Smooth muscle cell (in vitro differentiated cells): Measurements from ENCODE around the gene STAG1. TPM values are rescaled to one million over a fixed set of nuclear protein-coding genes. Genes with fewer than 3 reads are reported as not detected.
"Not testable (repeated sequence)": the region's sequence is repeated elsewhere in the genome, so short reads cannot be mapped to it uniquely, and the experiment has no call there.

Experiments
- DNase-seq: peaks from one replicate; lab custom pipeline; 2025; ENCODE audit not compliant: unreplicated experiment; lab: John Stamatoyannopoulos, UW
- H2AFZ ChIP-seq: fragments of 200-600 bp; sonication (generic); 2 replicates; pipeline ENCODE4 v1.6.0; 2016; ENCODE audit warnings: antibody characterized with exemption, low read depth, mild to moderate bottlenecking
- H3F3A ChIP-seq: fragments of 200-600 bp; sonication (generic); 2 replicates; pipeline ENCODE4 v1.6.0; 2017; ENCODE audit warnings: antibody characterized with exemption, low read depth
- H3K27ac ChIP-seq: fragments of 200-600 bp; sonication (generic); 2 replicates; pipeline ENCODE4 v1.5.1; 2016; ENCODE audit warnings: low read depth, mild to moderate bottlenecking
- H3K27me3 ChIP-seq: fragments of 200-600 bp; sonication (generic); 2 replicates; pipeline ENCODE4 v1.6.1; 2016; ENCODE audit warnings: low read depth, mild to moderate bottlenecking
- H3K36me3 ChIP-seq: fragments of 200-600 bp; sonication (generic); 2 replicates; pipeline ENCODE4 v1.5.1; 2016; ENCODE audit warnings: low read depth
- H3K4me1 ChIP-seq: fragments of 200-600 bp; sonication (generic); 2 replicates; pipeline ENCODE4 v1.5.1; 2016; ENCODE audit warnings: low read depth
- H3K4me2 ChIP-seq: fragments of 200-600 bp; sonication (generic); 2 replicates; pipeline ENCODE4 v1.6.0; 2016; ENCODE audit warnings: mild to moderate bottlenecking
- H3K4me3 ChIP-seq: fragments of 200-600 bp; sonication (generic); 2 replicates; pipeline ENCODE4 v1.5.1; 2016; ENCODE audit warnings: mild to moderate bottlenecking
- H3K79me2 ChIP-seq: fragments of 200-600 bp; sonication (generic); 2 replicates; pipeline ENCODE4 v1.6.0; 2016; ENCODE audit warnings: low read depth, mild to moderate bottlenecking
- H3K9ac ChIP-seq: fragments of 200-600 bp; sonication (generic); 2 replicates; pipeline ENCODE4 v1.6.0; 2016; ENCODE audit warnings: low read depth
- H3K9me3 ChIP-seq: fragments of 200-600 bp; sonication (generic); replicated peaks from 2 replicates; pipeline ENCODE4 v1.5.1; 2016; ENCODE audit warnings: low read depth
- H4K20me1 ChIP-seq: fragments of 200-600 bp; sonication (generic); 2 replicates; pipeline ENCODE4 v1.6.0; 2016; ENCODE audit warnings: low read depth
- CTCF ChIP-seq: fragments of 200-600 bp; sonication (generic); IDR thresholded peaks from 2 replicates; pipeline ENCODE4 v1.5.1; 2017; ENCODE audit warnings: borderline replicate concordance, mild to moderate bottlenecking, antibody characterized with exemption; ENCODE audit not compliant: insufficient read depth, poor library complexity, severe bottlenecking
- WGBS: methylation state at CpG from one replicate; pipeline ENCODE4 v1.1.7; 2016; ENCODE audit warnings: low lambda C conversion rate; 5-methylcytosine and 5-hydroxymethylcytosine counted together
- polyA plus RNA-seq: library from polyadenylated mRNA; unstranded; fragments of >200 nt; fragmentation: Nextera tagmentation; extraction: Ambion mirVana; gene quantifications from 2 replicates; pipeline ENCODE4 v1.2.1, GENCODE V29; 2016
- total RNA-seq: library from RNA; depleted of rRNA; stranded (reverse); fragments of >200 nt; gene quantifications from 2 replicates; pipeline ENCODE4 v1.2.3, GENCODE V29; 2014

Gene STAG1
- total and polyA plus RNA-seq, 2 experiments from 2014 or later, result 14.6 to 29.5 TPM

GRCh38 chr3:136343873-136344555 is 408.2 kb downstream of the STAG1 start:
- H2AFZ ChIP-seq, result no peak overlapping the region
- no peak for TF ChIP-seq CTCF
- peaks cover 15% of the 10 kb centered on the region for H3F3A ChIP-seq
- peak overlapping the region; percentile 17 for H3K4me2 ChIP-seq
- DNase-seq, result peak; percentile 60
- H3K27ac ChIP-seq, result peak overlapping the region; percentile 73
- H3K9ac ChIP-seq, result no peak overlapping the region
- H3K4me3 ChIP-seq, result no peak overlapping the region
- H4K20me1 ChIP-seq, result no peaks in the 10 kb centered on the region
- no peaks in the 10 kb centered on the region for H3K9me3 ChIP-seq
- H3K36me3 ChIP-seq, result peaks cover 13% of the 10 kb centered on the region
- H3K27me3 ChIP-seq, result no peaks in the 10 kb centered on the region
- H3K79me2 ChIP-seq, result no peaks in the 10 kb centered on the region
- 6% methylated on average over 5 of the region's 5 CpGs for WGBS
- H3K4me1 ChIP-seq, result peaks cover 9% of the 10 kb centered on the region

DNA sequence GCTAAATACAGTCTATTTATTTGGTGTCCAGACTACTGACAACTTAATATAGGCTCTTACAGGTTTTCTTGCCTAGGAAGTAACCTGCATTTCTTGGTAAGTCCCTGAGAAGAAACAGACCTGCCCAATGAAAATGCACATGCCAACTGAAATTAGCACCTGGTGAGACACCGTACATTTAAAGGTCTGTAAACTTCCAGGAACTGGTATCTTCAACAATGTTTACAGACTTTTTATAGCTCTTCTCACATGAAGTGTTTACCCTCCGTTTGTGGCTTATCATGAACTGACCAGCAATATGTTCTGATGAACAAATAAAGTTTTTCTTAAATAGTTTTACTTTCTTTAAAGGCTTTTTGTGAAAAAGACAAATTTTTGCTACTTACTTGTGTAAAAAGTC is 408.7 kb downstream of the STAG1 start:
- H3K79me2 ChIP-seq, result no peaks in the 10 kb centered on the region
- peaks cover 15% of the 10 kb centered on the region for H3F3A ChIP-seq
- peak overlapping the region; percentile 73 for H3K27ac ChIP-seq
- no peak for DNase-seq
- H3K9ac ChIP-seq, result no peak overlapping the region
- H3K4me3 ChIP-seq, result no peak overlapping the region
- H4K20me1 ChIP-seq, result no peaks in the 10 kb centered on the region
- peaks cover 9% of the 10 kb centered on the region for H3K4me1 ChIP-seq
- no peak for TF ChIP-seq CTCF
- peaks cover 8% of the 10 kb centered on the region for H3K36me3 ChIP-seq
- H3K9me3 ChIP-seq, result no peaks in the 10 kb centered on the region
- WGBS, result 4% methylated on average over 2 of the region's 2 CpGs
- no peaks in the 10 kb centered on the region for H3K27me3 ChIP-seq
- peak overlapping the region; percentile 17 for H3K4me2 ChIP-seq
- no peak overlapping the region for H2AFZ ChIP-seq

- no peaks in the 10 kb centered on the region for H3F3A ChIP-seq
- H3K27ac ChIP-seq, result no peak overlapping the region
- 96% methylated on average over 4 of the region's 4 CpGs for WGBS
- H2AFZ ChIP-seq, result no peak overlapping the region
- H4K20me1 ChIP-seq, result no peaks in the 10 kb centered on the region
- no peaks in the 10 kb centered on the region for H3K27me3 ChIP-seq
- H3K9ac ChIP-seq, result no peak overlapping the region
- H3K36me3 ChIP-seq, result peaks cover 23% of the 10 kb centered on the region
- no peak overlapping the region for H3K4me2 ChIP-seq
- no peak for DNase-seq
- H3K4me1 ChIP-seq, result no peaks in the 10 kb centered on the region
- no peak overlapping the region for H3K4me3 ChIP-seq
- H3K9me3 ChIP-seq, result no peaks in the 10 kb centered on the region
- no peak for TF ChIP-seq CTCF
- H3K79me2 ChIP-seq, result no peaks in the 10 kb centered on the region
Observed at GRCh38 chr3:136336329-136337100, 415.7 kb downstream of the STAG1 start.

GRCh38 chr3:136334726-136335125 is 417.5 kb downstream of the STAG1 start:
- H3K4me1 ChIP-seq, H3K9me3 ChIP-seq, H2AFZ ChIP-seq, DNase-seq, H3F3A ChIP-seq, H3K4me2 ChIP-seq, H3K27me3 ChIP-seq, H4K20me1 ChIP-seq, H3K79me2 ChIP-seq, H3K9ac ChIP-seq, H3K4me3 ChIP-seq, H3K27ac ChIP-seq: not testable (repeated sequence)
- H3K36me3 ChIP-seq, result peaks cover 16% of the 10 kb centered on the region
- 97% methylated on average over 6 of the region's 6 CpGs for WGBS
